HG03460 (cell line): ENCODE measurements around the gene GBP1.
"Not testable (repeated sequence)": the region's sequence is repeated elsewhere in the genome, so short reads cannot be mapped to it uniquely, and the experiment has no call there.

Experiments
- ATAC-seq: cut with Tn5 transposase; IDR thresholded peaks from one replicate; pipeline ENCODE4 v1.9.1; 2021; ENCODE audit not compliant: unreplicated experiment

Gene GBP1

DNA sequence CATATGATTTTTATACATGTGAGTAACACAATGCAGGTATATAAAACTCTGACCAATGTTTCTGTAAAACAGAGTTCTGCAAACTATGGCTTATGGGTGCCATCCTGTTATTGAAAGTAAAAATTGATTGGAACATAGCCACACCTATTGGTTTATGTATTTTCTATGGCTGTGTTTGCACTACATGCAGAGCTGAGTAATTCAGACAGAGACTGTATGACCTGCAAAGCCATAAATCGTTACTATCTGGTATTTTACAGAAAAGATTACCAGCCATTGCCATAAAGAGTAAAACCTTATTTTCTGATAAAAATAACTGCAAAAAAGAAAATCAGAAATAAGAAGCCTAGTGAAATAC is 13.1 kb downstream of the GBP1 start:
- no peak for ATAC-seq

- no peak for ATAC-seq
Observed at GRCh38 chr1:89051300-89051954, 13.6 kb downstream of the GBP1 start.

GRCh38 chr1:89050649-89051033 is 14.4 kb downstream of the GBP1 start:
- ATAC-seq: no peak

DNA sequence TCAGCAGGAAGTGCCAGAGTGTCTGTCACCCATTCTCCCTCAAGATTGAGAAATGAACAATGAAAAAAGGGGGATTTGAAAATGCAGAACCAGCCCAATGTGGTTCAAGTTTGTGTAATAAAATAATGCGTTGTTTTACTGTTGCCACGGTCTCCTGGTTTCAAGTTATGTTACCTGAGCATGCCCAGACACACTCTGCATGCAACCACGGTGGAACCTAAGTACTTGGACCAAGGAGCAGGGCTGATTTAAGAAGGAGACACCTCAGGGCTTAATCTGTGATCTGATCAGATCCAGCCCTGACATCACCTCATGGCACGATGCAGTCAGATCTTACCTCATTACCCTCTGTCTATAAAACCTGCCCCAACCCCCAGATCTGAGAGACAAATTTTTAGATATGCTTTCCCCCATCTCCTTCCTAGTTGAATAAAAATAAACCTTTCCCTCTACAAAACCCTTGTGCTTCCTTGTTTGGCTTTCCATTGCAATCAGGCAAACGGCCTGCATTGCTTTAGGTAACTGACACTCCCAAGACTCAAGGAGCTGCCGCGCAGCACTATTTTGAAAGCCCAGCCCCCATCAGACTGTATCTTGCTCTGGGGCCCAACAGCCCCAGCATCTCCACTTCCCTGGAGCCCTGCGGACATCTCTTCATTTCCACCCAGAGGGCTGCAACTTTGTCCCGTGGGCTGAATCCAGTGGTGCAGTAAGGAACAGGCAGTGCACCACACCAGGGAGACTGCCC is 14.9 kb downstream of the GBP1 start:
- ATAC-seq: not testable (repeated sequence)

DNA sequence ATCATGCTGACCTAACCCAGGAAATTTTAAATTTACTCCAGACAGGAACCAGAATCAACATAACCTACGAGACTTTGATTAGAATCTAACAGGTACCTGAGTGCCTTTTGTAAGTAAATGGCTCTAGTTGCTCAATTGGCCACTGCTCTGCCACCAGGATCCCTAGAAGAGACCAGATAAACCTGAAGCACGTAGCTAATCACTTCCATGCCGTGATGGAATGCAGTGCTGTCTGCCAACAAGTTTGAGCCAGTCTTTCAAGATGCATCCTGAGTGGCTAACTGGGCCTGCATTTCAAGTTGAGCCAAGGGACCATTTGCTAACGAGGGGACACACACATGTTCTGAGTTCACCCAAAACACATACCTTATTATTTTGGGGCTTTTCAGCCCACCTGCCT is 15.8 kb downstream of the GBP1 start:
- ATAC-seq: not testable (repeated sequence)

- ATAC-seq: no peak
Observed at GRCh38 chr1:89047734-89048133, 17.3 kb downstream of the GBP1 start.

GRCh38 chr1:89046318-89047183 is 18.5 kb downstream of the GBP1 start:
- not testable (repeated sequence) for ATAC-seq

- ATAC-seq: no peak
Observed at GRCh38 chr1:89044970-89045721, 19.9 kb downstream of the GBP1 start.

GRCh38 chr1:89043940-89044339 is 21.1 kb downstream of the GBP1 start:
- ATAC-seq: no peak

DNA sequence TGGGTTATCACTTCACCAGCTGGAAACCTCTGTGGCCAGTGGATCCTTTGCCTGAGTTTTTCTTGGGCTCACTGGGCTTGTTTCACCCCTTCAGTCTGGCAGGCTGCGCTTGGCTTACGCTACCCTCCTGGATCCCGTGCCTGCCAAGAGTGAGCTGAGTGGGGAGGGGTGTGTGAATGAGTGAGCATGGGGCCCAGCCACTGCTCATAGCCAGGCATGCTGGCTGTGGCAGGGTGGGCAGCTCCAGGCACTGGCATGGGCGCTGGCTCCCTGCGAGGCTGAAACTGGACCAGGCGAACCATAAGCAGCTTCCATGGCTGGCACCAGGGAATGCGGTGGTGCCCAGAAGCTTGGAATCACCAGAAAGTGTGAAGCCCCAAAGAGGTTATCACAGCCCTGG is 22.5 kb downstream of the GBP1 start:
- ATAC-seq: no peak

DNA sequence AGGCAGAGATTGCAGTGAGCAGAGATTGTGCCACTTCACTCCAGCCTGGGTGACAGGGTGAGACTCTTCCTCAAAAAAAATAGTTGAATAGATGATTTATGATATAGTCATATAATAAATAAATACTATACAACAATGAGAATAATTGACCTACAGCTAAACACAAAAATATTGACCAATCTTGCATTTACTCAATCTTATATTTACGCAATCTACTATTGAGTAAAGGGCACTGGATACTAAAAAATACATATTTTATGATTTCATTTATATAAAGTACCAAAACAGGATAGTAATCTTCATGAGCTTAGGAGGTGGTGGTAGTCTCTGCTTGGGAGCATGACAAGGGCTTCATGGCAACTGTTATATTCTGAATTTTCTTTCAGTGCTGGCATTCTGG is 23.3 kb downstream of the GBP1 start:
- no peak for ATAC-seq

GRCh38 chr1:89041119-89041641 is 23.8 kb downstream of the GBP1 start:
- peak; percentile 96 for ATAC-seq

GRCh38 chr1:89040315-89040626 is 24.7 kb downstream of the GBP1 start:
- ATAC-seq: no peak

DNA sequence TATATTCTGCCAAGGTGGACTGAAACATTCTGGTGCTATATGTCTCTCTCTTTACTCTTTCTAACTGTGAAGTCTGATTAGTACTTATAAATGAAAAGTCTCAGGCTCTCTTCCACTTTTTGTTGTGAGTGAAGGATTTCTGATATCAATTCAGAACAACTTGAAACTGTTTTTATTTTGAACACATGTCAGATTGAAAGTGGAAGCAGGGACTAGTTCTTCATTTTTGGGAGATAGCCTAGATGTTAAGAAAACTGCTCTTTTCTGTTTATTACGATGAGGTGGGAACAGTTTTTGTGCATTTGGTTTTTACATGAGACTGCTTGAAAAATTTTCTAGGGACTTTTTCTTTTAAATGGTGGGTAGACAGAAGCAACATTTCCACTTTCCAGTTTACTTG is 27.8 kb downstream of the GBP1 start:
- ATAC-seq: no peak

DNA sequence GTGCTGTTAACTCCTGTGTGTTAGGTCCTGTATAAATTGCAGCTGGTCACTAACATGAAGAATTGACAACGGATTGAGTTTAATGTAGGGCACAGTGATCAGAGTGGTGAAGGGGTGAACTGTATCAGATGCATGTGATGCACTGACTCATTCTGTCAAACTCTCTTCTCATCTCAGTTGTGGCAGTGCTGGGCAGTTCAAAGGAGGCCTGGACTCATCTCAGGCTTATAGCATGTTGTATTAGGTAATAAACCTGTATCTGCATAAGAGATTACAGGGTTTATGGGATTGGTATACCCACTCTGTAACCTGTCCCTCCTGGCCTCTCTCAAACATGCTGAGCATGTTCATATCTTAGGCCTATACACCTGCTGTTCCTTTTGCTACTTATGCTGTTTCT is 29.9 kb downstream of the GBP1 start:
- no peak for ATAC-seq

- ATAC-seq: not testable (repeated sequence)
Observed at GRCh38 chr1:89034004-89034403, 31.0 kb downstream of the GBP1 start.

GRCh38 chr1:89029051-89029450 is 36.0 kb downstream of the GBP1 start:
- ATAC-seq: not testable (repeated sequence)

GRCh38 chr1:89025928-89026327 is 39.1 kb downstream of the GBP1 start:
- no peak for ATAC-seq

- no peak for ATAC-seq
Observed at GRCh38 chr1:89023026-89023425, 42.0 kb downstream of the GBP1 start.

- peak; percentile 87 for ATAC-seq
Observed at GRCh38 chr1:89022167-89022959, 42.6 kb downstream of the GBP1 start, which contains the start of gene GBP3. TSS of gene GBP3 (minus strand) at chr1:89022866. CDS start at chr1:89020721, 2,145 bp downstream.
